ENCODE data around the gene CEMIP. TPM values are rescaled to one million over a fixed set of nuclear protein-coding genes. Genes with fewer than 3 reads are reported as not detected.

The CEMIP gene
- total RNA-seq, 1 donor from 2014 or later = not detected

- Histone ChIP-seq H3K9ac (no peak overlapping the region), H4K20me1 (ENCODE audit: low read depth) (no peaks in the 10 kb centered on the region), H3K36me3 (no peaks in the 10 kb centered on the region), H3K27me3 (no peaks in the 10 kb centered on the region), H3K27ac (no peak overlapping the region), H3K4me3 (no peak overlapping the region), H2AFZ (replicated peaks) (no peak overlapping the region), H3K4me1 (no peaks in the 10 kb centered on the region), H3K79me2 (ENCODE audit: low read depth) (no peaks in the 10 kb centered on the region), H3K4me2 (no peak overlapping the region), H3F3A (ENCODE audit: low read depth) (no peaks in the 10 kb centered on the region), H3K9me3 (ENCODE audit: low read depth) (no peaks in the 10 kb centered on the region)
- TF ChIP-seq EZH2phosphoT487 (IDR thresholded peaks at IDR 0.05) = no peak
- TF ChIP-seq EZH2 (IDR thresholded peaks at IDR 0.05) = no peak
- TF ChIP-seq CTCF (IDR thresholded peaks at IDR 0.05) = no peak
- H3K27me3 Mint-ChIP-seq (ENCODE audit: insufficient read depth, low read depth) = peaks cover 8% of the 10 kb centered on the region
- H3K36me3 Mint-ChIP-seq = no peaks in the 10 kb centered on the region
- peaks cover 17% of the 10 kb centered on the region for H3K4me1 Mint-ChIP-seq
- no peak for DNase-seq (ENCODE audit: low spot score)
- H3K27ac Mint-ChIP-seq = peak overlapping the region; percentile 34
- H3K4me3 Mint-ChIP-seq = no peak overlapping the region
- H3K9me3 Mint-ChIP-seq = no peaks in the 10 kb centered on the region
Observed at GRCh38 chr15:80902298-80902801, 123.2 kb downstream of the CEMIP start.

GRCh38 chr15:80904998-80905397, 125.8 kb downstream of the CEMIP start:
- no peaks in the 10 kb centered on the region for H3K4me1 ChIP-seq
- no peaks in the 10 kb centered on the region for H3F3A ChIP-seq (ENCODE audit: low read depth)
- Mint-ChIP-seq H3K27me3 (ENCODE audit: insufficient read depth, low read depth) (peaks cover 5% of the 10 kb centered on the region), H3K9me3 (peaks cover 5% of the 10 kb centered on the region), H3K27ac (peak overlapping the region; percentile 3), H3K4me3 (no peak overlapping the region), H3K36me3 (peaks cover 4% of the 10 kb centered on the region), H3K4me1 (peaks cover 17% of the 10 kb centered on the region)
- H3K27ac ChIP-seq = no peak overlapping the region
- no peak overlapping the region for H2AFZ ChIP-seq (replicated peaks)
- no peak overlapping the region for H3K4me3 ChIP-seq
- no peaks in the 10 kb centered on the region for H3K9me3 ChIP-seq (ENCODE audit: low read depth)
- TF ChIP-seq CTCF (IDR thresholded peaks at IDR 0.05) = no peak
- TF ChIP-seq EZH2 (IDR thresholded peaks at IDR 0.05) = no peak
- TF ChIP-seq EZH2phosphoT487 (IDR thresholded peaks at IDR 0.05) = no peak
- no peaks in the 10 kb centered on the region for H3K79me2 ChIP-seq (ENCODE audit: low read depth)
- no peaks in the 10 kb centered on the region for H4K20me1 ChIP-seq (ENCODE audit: low read depth)
- DNase-seq (ENCODE audit: low spot score) = no peak
- no peak overlapping the region for H3K4me2 ChIP-seq
- no peak overlapping the region for H3K9ac ChIP-seq
- no peaks in the 10 kb centered on the region for H3K27me3 ChIP-seq
- H3K36me3 ChIP-seq = no peaks in the 10 kb centered on the region

- H3K27ac ChIP-seq = no peak overlapping the region
- no peak overlapping the region for H3K27ac Mint-ChIP-seq
- H3K4me3 Mint-ChIP-seq = no peak overlapping the region
- no peaks in the 10 kb centered on the region for H4K20me1 ChIP-seq (ENCODE audit: low read depth)
- no peaks in the 10 kb centered on the region for H3K9me3 ChIP-seq (ENCODE audit: low read depth)
- no peaks in the 10 kb centered on the region for H3K36me3 ChIP-seq
- no peaks in the 10 kb centered on the region for H3K4me1 ChIP-seq
- H3K4me1 Mint-ChIP-seq = peaks cover 17% of the 10 kb centered on the region
- no peak overlapping the region for H3K4me3 ChIP-seq
- no peaks in the 10 kb centered on the region for H3K27me3 ChIP-seq
- H3F3A ChIP-seq (ENCODE audit: low read depth) = no peaks in the 10 kb centered on the region
- DNase-seq (ENCODE audit: low spot score) = no peak
- peaks cover 7% of the 10 kb centered on the region for H3K27me3 Mint-ChIP-seq (ENCODE audit: insufficient read depth, low read depth)
- TF ChIP-seq EZH2 (IDR thresholded peaks at IDR 0.05) (no peak), EZH2phosphoT487 (IDR thresholded peaks at IDR 0.05) (no peak), CTCF (IDR thresholded peaks at IDR 0.05) (no peak)
- H3K36me3 Mint-ChIP-seq = peaks cover 4% of the 10 kb centered on the region
- no peaks in the 10 kb centered on the region for H3K79me2 ChIP-seq (ENCODE audit: low read depth)
- no peak overlapping the region for H2AFZ ChIP-seq (replicated peaks)
- H3K9me3 Mint-ChIP-seq = peaks cover 5% of the 10 kb centered on the region
- no peak overlapping the region for H3K9ac ChIP-seq
- no peak overlapping the region for H3K4me2 ChIP-seq
Observed at GRCh38 chr15:80906159-80906766, 127.1 kb downstream of the CEMIP start.

All from neural progenitor cell (in vitro differentiated cells).